HG03565 (cell line): ENCODE measurements around the gene BAHCC1.

ENCODE experiments used
- ATAC-seq: cut with Tn5 transposase; IDR thresholded peaks from one replicate; pipeline ENCODE4 v1.9.1; 2021; ENCODE audit warnings: mild to moderate bottlenecking, moderate library complexity; ENCODE audit not compliant: unreplicated experiment

The BAHCC1 gene

GRCh38 chr17:81459224-81459623, 64.0 kb downstream of the BAHCC1 start:
- ATAC-seq: no peak

GRCh38 chr17:81459864-81460263, 64.6 kb downstream of the BAHCC1 start:
- no peak for ATAC-seq

GRCh38 chr17:81460856-81461460, 65.7 kb downstream of the BAHCC1 start:
- no peak for ATAC-seq

- ATAC-seq: no peak
Observed at GRCh38 chr17:81461607-81462500, 66.6 kb downstream of the BAHCC1 start.

GRCh38 chr17:81462506-81463125, 67.4 kb downstream of the BAHCC1 start:
- ATAC-seq: no peak

- ATAC-seq: no peak
Observed at GRCh38 chr17:81463506-81463905, 68.2 kb downstream of the BAHCC1 start.

- no peak for ATAC-seq
Observed at GRCh38 chr17:81464586-81464985, 69.3 kb downstream of the BAHCC1 start.

GRCh38 chr17:81465910-81466309, 70.7 kb downstream of the BAHCC1 start:
- ATAC-seq: no peak

GRCh38 chr17:81466564-81467472, 71.6 kb downstream of the BAHCC1 start:
- ATAC-seq: no peak

GRCh38 chr17:81468111-81468769, 73.0 kb downstream of the BAHCC1 start:
- ATAC-seq: no peak

- ATAC-seq: no peak
Observed at GRCh38 chr17:81468770-81469121, 73.5 kb downstream of the BAHCC1 start.

- ATAC-seq: no peak
Observed at GRCh38 chr17:81469266-81469665, 74.0 kb downstream of the BAHCC1 start.

- no peak for ATAC-seq
Observed at GRCh38 chr17:81470270-81470943, 75.2 kb downstream of the BAHCC1 start.

- no peak for ATAC-seq
Observed at GRCh38 chr17:81470944-81471817, 75.9 kb downstream of the BAHCC1 start.

GRCh38 chr17:81471818-81472456, 76.7 kb downstream of the BAHCC1 start:
- no peak for ATAC-seq

- no peak for ATAC-seq
Observed at GRCh38 chr17:81473019-81473418, 77.8 kb downstream of the BAHCC1 start.

- no peak for ATAC-seq
Observed at GRCh38 chr17:81474958-81475357, 79.7 kb downstream of the BAHCC1 start.

- no peak for ATAC-seq
Observed at GRCh38 chr17:81476097-81476496, 80.8 kb downstream of the BAHCC1 start.
